SK-N-SH (cell line): Measurements from ENCODE around the gene NCKAP5L. TPM values are rescaled to one million over a fixed set of nuclear protein-coding genes. Genes with fewer than 3 reads are reported as not detected.
A peak's percentile ranks its signal among the peaks of the same experiment; 100 is the strongest.

Source experiments
- CTCF ChIA-PET: fragments of 300-600, 350-600 bp; formaldehyde crosslinking; extraction: SDS; loops from one replicate; lab custom pipeline; 2021; lab: Yijun Ruan, JAX
- POLR2A ChIA-PET: fragments of 350-600 bp; sonication (Branson Sonifier 250); formaldehyde crosslinking; extraction: SDS; loops from one replicate; lab custom pipeline; 2020; ENCODE audit warnings: antibody characterized with exemption, inconsistent platforms; lab: Yijun Ruan, JAX
- DNase-seq: peaks from one replicate; pipeline ENCODE4 v3.0.0; 2012
- H2AFZ ChIP-seq: fragments of 200-600 bp; sonication (generic); 2 replicates; pipeline ENCODE4 v1.8.1; 2016; ENCODE audit warnings: antibody characterized with exemption, mild to moderate bottlenecking, low read depth
- H3F3A ChIP-seq: fragments of 200-600 bp; sonication (generic); replicated peaks from 2 replicates; pipeline ENCODE3; 2016; ENCODE audit warnings: antibody characterized with exemption, mild to moderate bottlenecking; ENCODE audit not compliant: insufficient read depth
- H3K27ac ChIP-seq, 2 experiments: fragments of 200-500 bp in 1 of 2; fragments of 200-600 bp in 1 of 2; sonication (Bioruptor generic) in 1 of 2; sonication (generic), shearing (Covaris generic) in 1 of 2; 2 replicates each; pipeline versions ENCODE4 v1.5.1 to v1.6.1; 2014 to 2016; ENCODE audit warnings: low read depth in 2 of 2, inconsistent platforms in 1 of 2, low read length in 1 of 2, mild to moderate bottlenecking in 1 of 2, mixed read lengths in 1 of 2
- H3K27me3 ChIP-seq: fragments of 200-600 bp; sonication (generic), shearing (Covaris generic); 2 replicates; pipeline ENCODE4 v1.6.1; 2016; ENCODE audit warnings: mixed run types; ENCODE audit not compliant: insufficient read depth
- H3K36me3 ChIP-seq, 2 experiments: fragments of 200-500 bp in 1 of 2; fragments of 200-600 bp in 1 of 2; sonication (Bioruptor generic) in 1 of 2; sonication (generic) in 1 of 2; replicated peaks in 1 of 2; 2 replicates each; pipeline versions ENCODE3 to v1.5.1; 2014 to 2016; ENCODE audit warnings: low read length in 1 of 2, mild to moderate bottlenecking in 1 of 2; ENCODE audit not compliant: insufficient read depth in 2 of 2, control insufficient read depth in 1 of 2
- H3K4me1 ChIP-seq, 2 experiments: fragments of 200-500 bp in 1 of 2; fragments of 200-600 bp in 1 of 2; sonication (Bioruptor generic) in 1 of 2; sonication (generic), shearing (Covaris generic) in 1 of 2; 2 replicates each; pipeline versions ENCODE4 v1.5.1 to v1.6.1; 2014 to 2016; ENCODE audit warnings: low read depth in 1 of 2, low read length in 1 of 2, mixed run types in 1 of 2; ENCODE audit not compliant: insufficient read depth in 2 of 2, control insufficient read depth in 1 of 2
- H3K4me2 ChIP-seq: fragments of 200-600 bp; sonication (generic), shearing (Covaris generic); 2 replicates; pipeline ENCODE4 v1.6.1; 2017; ENCODE audit warnings: mixed run types
- H3K4me3 ChIP-seq, 2 experiments: fragments of 200-500 bp in 1 of 2; fragments of 200-600 bp in 1 of 2; sonication (Bioruptor generic) in 1 of 2; sonication (generic), shearing (Covaris generic) in 1 of 2; 2 replicates each; pipeline versions ENCODE4 v1.5.1 to v1.8.1; 2014 to 2016; ENCODE audit warnings: low read depth in 2 of 2, inconsistent platforms in 1 of 2, low read length in 1 of 2, mild to moderate bottlenecking in 1 of 2, mixed read lengths in 1 of 2, moderate library complexity in 1 of 2
- H3K79me2 ChIP-seq: fragments of 200-600 bp; sonication (generic); 2 replicates; pipeline ENCODE4 v1.8.1; 2017; ENCODE audit warnings: mild to moderate bottlenecking; ENCODE audit not compliant: insufficient read depth
- H3K9ac ChIP-seq: fragments of 200-600 bp; sonication (generic); 2 replicates; pipeline ENCODE4 v1.6.1; 2017; ENCODE audit warnings: mixed run types
- H3K9me2 ChIP-seq: fragments of 200-600 bp; sonication (generic); 2 replicates; pipeline ENCODE4 v1.6.1; 2017; ENCODE audit warnings: mixed run types
- H3K9me3 ChIP-seq: fragments of 200-600 bp; sonication (generic); 2 replicates; pipeline ENCODE4 v1.6.1; 2017; ENCODE audit warnings: mixed run types, mild to moderate bottlenecking, moderate library complexity
- H4K20me1 ChIP-seq: fragments of 200-600 bp; sonication (generic); 2 replicates; pipeline ENCODE4 v1.6.1; 2017; ENCODE audit warnings: mild to moderate bottlenecking, mixed run types; ENCODE audit not compliant: insufficient read depth
- CHD2 ChIP-seq: fragments of 150-350 bp; IDR thresholded peaks from 2 replicates; pipeline ENCODE4 v1.6.1; 2018; ENCODE audit warnings: low read length; ENCODE audit not compliant: partially characterized antibody
- GATA2 ChIP-seq: sonication (generic); formaldehyde crosslinking; IDR thresholded peaks from 2 replicates; pipeline ENCODE4 v1.5.0; 2020; ENCODE audit warnings: mild to moderate bottlenecking, missing genetic modification reagents
- JUND ChIP-seq: IDR thresholded peaks from 2 replicates; pipeline ENCODE4 v1.4.0; 2012
- NRF1 ChIP-seq: IDR thresholded peaks from 2 replicates; pipeline ENCODE4 v1.6.1; 2012; ENCODE audit warnings: low read depth, mild to moderate bottlenecking, low read length
- RXRA ChIP-seq: IDR thresholded peaks from 2 replicates; pipeline ENCODE4 v1.4.0; 2012; ENCODE audit warnings: low read depth, mild to moderate bottlenecking, borderline replicate concordance
- TAF1 ChIP-seq: IDR thresholded peaks from 2 replicates; pipeline ENCODE4 v1.6.1; 2012; ENCODE audit warnings: low read depth, mild to moderate bottlenecking, low read length, moderate library complexity, borderline replicate concordance
- TCF12 ChIP-seq: IDR thresholded peaks from 2 replicates; pipeline ENCODE4 v1.4.0; 2012
- TEAD4 ChIP-seq: IDR thresholded peaks from 2 replicates; pipeline ENCODE4 v1.4.0; 2012; ENCODE audit warnings: mild to moderate bottlenecking, borderline replicate concordance; ENCODE audit not compliant: insufficient read depth
- WGBS: methylation state at CpG from one replicate; pipeline ENCODE4 v1.1.6; 2017; ENCODE audit warnings: low lambda C conversion rate; 5-methylcytosine and 5-hydroxymethylcytosine counted together
- polyA plus RNA-seq, 3 experiments: library from polyadenylated mRNA; depleted of rRNA; stranded (reverse); fragments of >200 nt; gene quantifications; 2 replicates each; pipeline ENCODE4 v1.2.3, GENCODE V29; 2012
- TF ChIP-seq, protein P1 (sequence below): IDR thresholded peaks from 2 replicates; pipeline ENCODE4 v1.4.0; 2012; ENCODE audit warnings: low read depth
- TF ChIP-seq, protein P2 (sequence below): IDR thresholded peaks from 2 replicates; pipeline ENCODE4 v1.4.0; 2012; ENCODE audit warnings: low read depth, borderline replicate concordance
- TF ChIP-seq, protein P3 (sequence below): IDR thresholded peaks from 2 replicates; pipeline ENCODE4 v1.6.1; 2012; ENCODE audit warnings: mild to moderate bottlenecking, low read depth, low read length, moderate library complexity

Gene NCKAP5L
- polyA plus RNA-seq, 1 of the 3 experiments (the other 2 are of a cell fraction): 8.9 TPM

DNA sequence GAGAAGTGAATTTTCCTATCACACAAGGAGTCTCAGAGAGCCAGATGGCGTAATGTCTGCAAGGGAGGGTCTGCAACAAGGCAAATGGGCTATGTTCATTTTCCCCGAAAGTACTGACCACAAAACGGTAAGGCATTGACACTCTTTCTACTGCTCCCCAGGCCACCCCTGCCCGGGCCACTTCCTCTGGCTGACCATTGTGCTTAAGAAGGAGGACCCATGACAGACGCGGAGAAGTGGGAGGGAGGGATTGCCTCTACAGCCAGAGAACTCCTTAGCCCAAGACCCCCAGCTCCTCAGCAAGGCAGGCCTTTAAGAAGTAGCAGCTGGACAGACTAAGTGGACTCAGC lies 1.2 kb downstream of the NCKAP5L start:
- CTCF ChIA-PET: interaction anchor here (1.1 to 7.5 kb wide), 4 partner anchors 12 to 50 kb away, joined by 3 to 51 read pairs (median 5); no protein-coding TSS in a partner anchor
- H3K4me2 ChIP-seq: peak overlapping the region; percentile 99
- DNase-seq: no peak
- H3K27ac ChIP-seq: peak overlapping the region; percentile 80 to 92; a peak in 3 of 4 replicates
- WGBS: 90% methylated on average over 2 of the region's 6 CpGs
- H3K4me3 ChIP-seq: peak overlapping the region; percentile 87 to 92
- no peaks in the 10 kb centered on the region for H3K27me3 ChIP-seq
- H3K4me1 ChIP-seq: peaks cover 15 to 29% of the 10 kb centered on the region in 2 experiments; a peak in 3 of 4 replicates
- TF ChIP-seq TCF12: no peak
- TF ChIP-seq, protein P1, sequence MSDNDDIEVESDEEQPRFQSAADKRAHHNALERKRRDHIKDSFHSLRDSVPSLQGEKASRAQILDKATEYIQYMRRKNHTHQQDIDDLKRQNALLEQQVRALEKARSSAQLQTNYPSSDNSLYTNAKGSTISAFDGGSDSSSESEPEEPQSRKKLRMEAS: no peak
- no peak for TF ChIP-seq TAF1
- no peak for TF ChIP-seq CHD2
- no peak for TF ChIP-seq TEAD4
- no peak for TF ChIP-seq NRF1
- no peak for TF ChIP-seq JUND
- TF ChIP-seq GATA2 (CRISPR knock-in tag): no peak
- TF ChIP-seq, protein P2, sequence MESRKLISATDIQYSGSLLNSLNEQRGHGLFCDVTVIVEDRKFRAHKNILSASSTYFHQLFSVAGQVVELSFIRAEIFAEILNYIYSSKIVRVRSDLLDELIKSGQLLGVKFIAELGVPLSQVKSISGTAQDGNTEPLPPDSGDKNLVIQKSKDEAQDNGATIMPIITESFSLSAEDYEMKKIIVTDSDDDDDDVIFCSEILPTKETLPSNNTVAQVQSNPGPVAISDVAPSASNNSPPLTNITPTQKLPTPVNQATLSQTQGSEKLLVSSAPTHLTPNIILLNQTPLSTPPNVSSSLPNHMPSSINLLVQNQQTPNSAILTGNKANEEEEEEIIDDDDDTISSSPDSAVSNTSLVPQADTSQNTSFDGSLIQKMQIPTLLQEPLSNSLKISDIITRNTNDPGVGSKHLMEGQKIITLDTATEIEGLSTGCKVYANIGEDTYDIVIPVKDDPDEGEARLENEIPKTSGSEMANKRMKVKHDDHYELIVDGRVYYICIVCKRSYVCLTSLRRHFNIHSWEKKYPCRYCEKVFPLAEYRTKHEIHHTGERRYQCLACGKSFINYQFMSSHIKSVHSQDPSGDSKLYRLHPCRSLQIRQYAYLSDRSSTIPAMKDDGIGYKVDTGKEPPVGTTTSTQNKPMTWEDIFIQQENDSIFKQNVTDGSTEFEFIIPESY: no peak
- TF ChIP-seq, protein P3, sequence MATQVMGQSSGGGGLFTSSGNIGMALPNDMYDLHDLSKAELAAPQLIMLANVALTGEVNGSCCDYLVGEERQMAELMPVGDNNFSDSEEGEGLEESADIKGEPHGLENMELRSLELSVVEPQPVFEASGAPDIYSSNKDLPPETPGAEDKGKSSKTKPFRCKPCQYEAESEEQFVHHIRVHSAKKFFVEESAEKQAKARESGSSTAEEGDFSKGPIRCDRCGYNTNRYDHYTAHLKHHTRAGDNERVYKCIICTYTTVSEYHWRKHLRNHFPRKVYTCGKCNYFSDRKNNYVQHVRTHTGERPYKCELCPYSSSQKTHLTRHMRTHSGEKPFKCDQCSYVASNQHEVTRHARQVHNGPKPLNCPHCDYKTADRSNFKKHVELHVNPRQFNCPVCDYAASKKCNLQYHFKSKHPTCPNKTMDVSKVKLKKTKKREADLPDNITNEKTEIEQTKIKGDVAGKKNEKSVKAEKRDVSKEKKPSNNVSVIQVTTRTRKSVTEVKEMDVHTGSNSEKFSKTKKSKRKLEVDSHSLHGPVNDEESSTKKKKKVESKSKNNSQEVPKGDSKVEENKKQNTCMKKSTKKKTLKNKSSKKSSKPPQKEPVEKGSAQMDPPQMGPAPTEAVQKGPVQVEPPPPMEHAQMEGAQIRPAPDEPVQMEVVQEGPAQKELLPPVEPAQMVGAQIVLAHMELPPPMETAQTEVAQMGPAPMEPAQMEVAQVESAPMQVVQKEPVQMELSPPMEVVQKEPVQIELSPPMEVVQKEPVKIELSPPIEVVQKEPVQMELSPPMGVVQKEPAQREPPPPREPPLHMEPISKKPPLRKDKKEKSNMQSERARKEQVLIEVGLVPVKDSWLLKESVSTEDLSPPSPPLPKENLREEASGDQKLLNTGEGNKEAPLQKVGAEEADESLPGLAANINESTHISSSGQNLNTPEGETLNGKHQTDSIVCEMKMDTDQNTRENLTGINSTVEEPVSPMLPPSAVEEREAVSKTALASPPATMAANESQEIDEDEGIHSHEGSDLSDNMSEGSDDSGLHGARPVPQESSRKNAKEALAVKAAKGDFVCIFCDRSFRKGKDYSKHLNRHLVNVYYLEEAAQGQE: no peak
- no peak for TF ChIP-seq RXRA
- no peaks in the 10 kb centered on the region for H3K9me2 ChIP-seq
- H3K79me2 ChIP-seq: peaks cover 57% of the 10 kb centered on the region
- H2AFZ ChIP-seq: no peak overlapping the region
- H4K20me1 ChIP-seq: peaks cover 46% of the 10 kb centered on the region
- peak overlapping the region; percentile 83 for H3K9ac ChIP-seq
- peaks cover 4% of the 10 kb centered on the region for H3F3A ChIP-seq
- H3K9me3 ChIP-seq: no peaks in the 10 kb centered on the region
- POLR2A ChIA-PET: interaction anchor here (1.5 to 3.1 kb wide), 4 partner anchors 10 to 86 kb away, joined by 6 to 14 read pairs (median 8); partner anchors contain the start of genes BCDIN3D and TMBIM6
- peaks cover 6 to 7% of the 10 kb centered on the region in 2 experiments for H3K36me3 ChIP-seq
